ENCODE measurements around the gene GMPS. TPM values are rescaled to one million over a fixed set of nuclear protein-coding genes. Genes with fewer than 3 reads are reported as not detected.
"Not testable (repeated sequence)": the region's sequence is repeated elsewhere in the genome, so short reads cannot be mapped to it uniquely, and the experiment has no call there.

The GMPS gene
- total and polyA plus RNA-seq, 4 experiments from 2014 or later: 50.5 to 103 (median 64.1) TPM

GRCh38 chr3:155886348-155886747 is 15.9 kb downstream of the GMPS start:
- H3K27ac ChIP-seq (ENCODE audit: low read depth, low read length); H3K36me3 ChIP-seq (ENCODE audit: insufficient read depth, low read length); H3K27me3 ChIP-seq (ENCODE audit: insufficient read depth, low read length); H3K9me3 Mint-ChIP-seq; H3K27me3 Mint-ChIP-seq; H3K36me3 Mint-ChIP-seq; H3K9me3 ChIP-seq (ENCODE audit: control insufficient read depth in 1 of 2, low read length in 2 of 2); intact Hi-C loops (cut with micrococcal nuclease); DNase-seq; H3K4me3 ChIP-seq (ENCODE audit: low read length in 2 of 2); H3K4me3 Mint-ChIP-seq: not testable (repeated sequence)
- H3K4me1 Mint-ChIP-seq: peaks cover 42 to 63% (median 47%) of the 10 kb centered on the region in 4 donors
- peaks cover 20% of the 10 kb centered on the region for H3K4me1 ChIP-seq (ENCODE audit: insufficient read depth, low read length)
- CTCF ChIA-PET (ENCODE audit: partially characterized antibody): interaction anchor here (2.6 kb wide), 1 partner anchor 80 kb away, joined by 14 read pairs; the partner anchor contains the start of gene C3orf33
- H3K27ac Mint-ChIP-seq: peak overlapping the region in 1 of 7 donors; percentile 29
- POLR2A ChIA-PET (ENCODE audit: partially characterized antibody): interaction anchor here (0.7 kb wide), 1 partner anchor 16 kb away, joined by 3 read pairs; the partner anchor contains the start of gene GMPS

DNA sequence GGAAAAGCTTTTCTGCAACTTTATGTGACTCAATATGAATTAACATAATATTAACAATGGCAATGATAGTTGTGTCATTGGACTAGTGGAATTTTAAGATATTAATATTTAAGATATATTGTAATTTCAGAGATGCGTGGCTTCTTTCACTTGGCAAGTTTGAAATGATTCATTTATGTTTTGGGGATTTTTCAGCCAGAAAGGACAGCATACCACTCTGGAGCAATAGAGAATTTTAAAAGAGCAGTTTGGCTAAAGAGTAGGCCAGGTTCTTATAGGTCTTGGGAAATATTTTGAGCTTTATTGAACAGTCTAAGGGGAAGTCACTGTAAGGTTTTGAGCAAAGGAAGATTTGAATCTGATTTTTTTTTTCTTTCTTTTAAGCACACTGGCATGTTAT is 16.5 kb downstream of the GMPS start:
- H3K36me3 Mint-ChIP-seq: peaks cover 0 to 1% of the 10 kb centered on the region in 2 donors
- no peak overlapping the region for H3K4me3 Mint-ChIP-seq
- intact Hi-C loops (cut with micrococcal nuclease): no loop called here
- H3K27me3 ChIP-seq (ENCODE audit: insufficient read depth, low read length): no peaks in the 10 kb centered on the region
- H3K27me3 Mint-ChIP-seq: no peaks in the 10 kb centered on the region
- peaks cover 21% of the 10 kb centered on the region for H3K4me1 ChIP-seq (ENCODE audit: insufficient read depth, low read length)
- H3K4me1 Mint-ChIP-seq: peaks cover 37 to 58% (median 45%) of the 10 kb centered on the region in 4 donors
- ChIA-PET CTCF (ENCODE audit: partially characterized antibody) (interaction anchor here (2.6 kb wide), 1 partner anchor 81 kb away, joined by 14 read pairs; the partner anchor contains the start of gene C3orf33), POLR2A (ENCODE audit: partially characterized antibody) (interaction anchor here (0.7 kb wide), 1 partner anchor 17 kb away, joined by 3 read pairs; the partner anchor contains the start of gene GMPS)
- no peak overlapping the region for H3K4me3 ChIP-seq (ENCODE audit: low read length in 2 of 2)
- no peak overlapping the region for H3K27ac ChIP-seq (ENCODE audit: low read depth, low read length)
- DNase-seq: no peak
- H3K36me3 ChIP-seq (ENCODE audit: insufficient read depth, low read length): no peaks in the 10 kb centered on the region
- no peaks in the 10 kb centered on the region for H3K9me3 Mint-ChIP-seq
- no peak overlapping the region for H3K27ac Mint-ChIP-seq
- H3K9me3 ChIP-seq (ENCODE audit: control insufficient read depth in 1 of 2, low read length in 2 of 2): no peaks in the 10 kb centered on the region

- no peaks in the 10 kb centered on the region for H3K27me3 Mint-ChIP-seq
- H3K4me3 Mint-ChIP-seq: peak overlapping the region in 1 of 8 donors; percentile 41
Measured at GRCh38 chr3:155889212-155889611, 18.8 kb downstream of the GMPS start.

DNA sequence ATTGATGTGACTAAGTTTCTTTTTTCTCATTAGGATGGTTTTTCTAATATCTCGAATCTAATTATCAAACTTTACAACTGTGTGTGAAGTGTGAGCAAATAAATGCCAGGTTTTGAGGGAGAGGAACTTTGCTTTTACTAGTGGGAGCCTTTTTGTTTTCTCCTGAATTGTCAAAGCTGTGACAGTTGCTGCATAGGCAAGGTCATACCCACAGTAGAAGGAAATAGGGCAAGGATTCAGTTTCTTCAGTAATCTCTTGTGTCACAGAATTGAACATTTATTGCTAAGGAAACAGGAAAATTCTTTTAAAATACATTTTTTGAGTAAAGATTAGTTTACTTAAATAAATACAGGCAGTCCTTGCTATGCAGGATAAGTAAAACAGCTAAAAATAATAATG is 19.5 kb downstream of the GMPS start:
- ChIA-PET CTCF (ENCODE audit: partially characterized antibody) (interaction anchor here (1.2 kb wide), 1 partner anchor 84 kb away, joined by 3 read pairs; the partner anchor contains the start of gene C3orf33), POLR2A (ENCODE audit: partially characterized antibody) (no interaction called here)
- Histone ChIP-seq H3K27ac (ENCODE audit: low read depth, low read length) (no peak overlapping the region), H3K4me1 (ENCODE audit: insufficient read depth, low read length) (peaks cover 21% of the 10 kb centered on the region), H3K4me3 (ENCODE audit: low read length in 2 of 2) (no peak overlapping the region), H3K27me3 (ENCODE audit: insufficient read depth, low read length) (no peaks in the 10 kb centered on the region), H3K9me3 (ENCODE audit: control insufficient read depth in 1 of 2, low read length in 2 of 2) (no peaks in the 10 kb centered on the region), H3K36me3 (ENCODE audit: insufficient read depth, low read length) (no peaks in the 10 kb centered on the region)
- H3K27ac Mint-ChIP-seq: peak overlapping the region in 2 of 7 donors; percentile 4 to 72
- peaks cover 28 to 41% (median 36%) of the 10 kb centered on the region in 4 donors for H3K4me1 Mint-ChIP-seq
- H3K4me3 Mint-ChIP-seq: peak overlapping the region in 1 of 8 donors; percentile 22
- no peak for DNase-seq
- no peaks in the 10 kb centered on the region for H3K9me3 Mint-ChIP-seq
- intact Hi-C loops (cut with micrococcal nuclease): no loop called here
- no peaks in the 10 kb centered on the region for H3K27me3 Mint-ChIP-seq
- peaks cover 13 to 18% of the 10 kb centered on the region in 2 donors for H3K36me3 Mint-ChIP-seq

More at GRCh38 chr3:155889212-155889611, 18.8 kb downstream of the GMPS start:
- Histone ChIP-seq H3K4me3 (ENCODE audit: low read length in 2 of 2) (no peak overlapping the region), H3K36me3 (ENCODE audit: insufficient read depth, low read length) (no peaks in the 10 kb centered on the region), H3K9me3 (ENCODE audit: control insufficient read depth in 1 of 2, low read length in 2 of 2) (no peaks in the 10 kb centered on the region), H3K4me1 (ENCODE audit: insufficient read depth, low read length) (peaks cover 21% of the 10 kb centered on the region), H3K27me3 (ENCODE audit: insufficient read depth, low read length) (no peaks in the 10 kb centered on the region), H3K27ac (ENCODE audit: low read depth, low read length) (no peak overlapping the region)
- Mint-ChIP-seq H3K4me1 (peaks cover 33 to 47% (median 41%) of the 10 kb centered on the region in 4 donors), H3K36me3 (peaks cover 8 to 13% of the 10 kb centered on the region in 2 donors), H3K27ac (peak overlapping the region in 5 of 7 donors; percentile 0 to 77 (median 39)), H3K9me3 (no peaks in the 10 kb centered on the region)
- no peak for DNase-seq
- POLR2A ChIA-PET (ENCODE audit: partially characterized antibody): no interaction called here
- CTCF ChIA-PET (ENCODE audit: partially characterized antibody): interaction anchor here (1.8 kb wide), 1 partner anchor 83 kb away, joined by 7 read pairs; the partner anchor contains the start of gene C3orf33
- intact Hi-C loops (cut with micrococcal nuclease): no loop called here

- no peak overlapping the region for H3K27ac ChIP-seq (ENCODE audit: low read depth, low read length)
Measured at GRCh38 chr3:155890671-155891190, 20.3 kb downstream of the GMPS start.

GRCh38 chr3:155891321-155891720 is 20.9 kb downstream of the GMPS start:
- Mint-ChIP-seq H3K4me1 (peaks cover 27 to 41% (median 32%) of the 10 kb centered on the region in 4 donors), H3K4me3 (no peak overlapping the region), H3K36me3 (peaks cover 21 to 28% of the 10 kb centered on the region in 2 donors), H3K27me3 (no peaks in the 10 kb centered on the region), H3K9me3 (no peaks in the 10 kb centered on the region), H3K27ac (no peak overlapping the region)
- H3K4me1 ChIP-seq (ENCODE audit: insufficient read depth, low read length): peaks cover 21% of the 10 kb centered on the region
- H3K27ac ChIP-seq (ENCODE audit: low read depth, low read length): no peak overlapping the region
- intact Hi-C loops (cut with micrococcal nuclease): no loop called here
- no peaks in the 10 kb centered on the region for H3K27me3 ChIP-seq (ENCODE audit: insufficient read depth, low read length)
- DNase-seq: no peak
- H3K4me3 ChIP-seq (ENCODE audit: low read length in 2 of 2): no peak overlapping the region
- H3K36me3 ChIP-seq (ENCODE audit: insufficient read depth, low read length): no peaks in the 10 kb centered on the region
- POLR2A ChIA-PET (ENCODE audit: partially characterized antibody): no interaction called here
- H3K9me3 ChIP-seq (ENCODE audit: control insufficient read depth in 1 of 2, low read length in 2 of 2): no peaks in the 10 kb centered on the region
- CTCF ChIA-PET (ENCODE audit: partially characterized antibody): no interaction called here

More at GRCh38 chr3:155890671-155891190, 20.3 kb downstream of the GMPS start:
- Mint-ChIP-seq H3K9me3 (no peaks in the 10 kb centered on the region), H3K36me3 (peaks cover 18 to 23% of the 10 kb centered on the region in 2 donors), H3K27ac (no peak overlapping the region), H3K27me3 (no peaks in the 10 kb centered on the region), H3K4me3 (no peak overlapping the region), H3K4me1 (peaks cover 27 to 41% (median 35%) of the 10 kb centered on the region in 4 donors)
- no peaks in the 10 kb centered on the region for H3K36me3 ChIP-seq (ENCODE audit: insufficient read depth, low read length)
- POLR2A ChIA-PET (ENCODE audit: partially characterized antibody): no interaction called here
- no peak overlapping the region for H3K4me3 ChIP-seq (ENCODE audit: low read length in 2 of 2)
- intact Hi-C loops (cut with micrococcal nuclease): no loop called here
- H3K27me3 ChIP-seq (ENCODE audit: insufficient read depth, low read length): no peaks in the 10 kb centered on the region
- peaks cover 21% of the 10 kb centered on the region for H3K4me1 ChIP-seq (ENCODE audit: insufficient read depth, low read length)
- no peak for DNase-seq
- CTCF ChIA-PET (ENCODE audit: partially characterized antibody): interaction anchor here (1.2 kb wide), 1 partner anchor 84 kb away, joined by 3 read pairs; the partner anchor contains the start of gene C3orf33
- no peaks in the 10 kb centered on the region for H3K9me3 ChIP-seq (ENCODE audit: control insufficient read depth in 1 of 2, low read length in 2 of 2)

DNA sequence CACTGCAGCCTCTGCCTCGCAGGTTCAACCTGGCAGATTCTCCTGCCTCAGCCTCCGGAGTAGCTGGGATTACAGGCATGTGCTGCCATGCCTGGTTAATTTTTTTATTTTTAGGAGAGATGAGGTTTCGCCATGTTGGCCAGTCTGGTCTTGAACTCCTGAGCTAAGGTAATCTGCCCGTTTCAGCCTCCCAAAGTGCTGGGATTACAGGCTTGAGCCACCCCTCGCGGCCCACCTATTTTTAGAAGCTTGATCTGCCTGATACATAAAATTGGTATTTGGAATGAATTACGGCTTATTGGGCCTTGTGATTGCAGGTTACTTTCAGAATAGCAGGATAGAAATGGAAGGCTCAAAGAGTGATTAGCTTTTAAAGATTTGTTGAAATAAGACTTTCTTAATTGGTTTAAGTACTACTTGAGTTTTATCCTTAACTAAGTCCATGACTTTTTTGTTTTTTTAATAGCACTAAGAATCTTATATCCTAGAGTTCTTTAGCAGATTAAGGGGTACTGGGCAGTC is 25.0 kb downstream of the GMPS start:
- Mint-ChIP-seq H3K9me3 (no peaks in the 10 kb centered on the region), H3K36me3 (peaks cover 42 to 57% of the 10 kb centered on the region in 2 donors), H3K4me3 (no peak overlapping the region), H3K27me3 (no peaks in the 10 kb centered on the region), H3K4me1 (peaks cover 7 to 11% (median 8%) of the 10 kb centered on the region in 4 donors), H3K27ac (peak overlapping the region in 1 of 7 donors; percentile 12)
- intact Hi-C loops (cut with micrococcal nuclease): no loop called here
- no peak overlapping the region for H3K4me3 ChIP-seq (ENCODE audit: low read length in 2 of 2)
- peaks cover 11% of the 10 kb centered on the region for H3K36me3 ChIP-seq (ENCODE audit: insufficient read depth, low read length)
- no peak for DNase-seq
- no peak overlapping the region for H3K27ac ChIP-seq (ENCODE audit: low read depth, low read length)
- ChIA-PET POLR2A (ENCODE audit: partially characterized antibody) (interaction anchor here (1.2 kb wide), 1 partner anchor 25 kb away, joined by 4 read pairs; the partner anchor contains the start of gene GMPS), CTCF (ENCODE audit: partially characterized antibody) (interaction anchor here (0.9 to 3.9 kb wide), 2 partner anchors 49 to 89 kb away, joined by 3 to 28 read pairs; partner anchors contain the start of gene C3orf33)
- peaks cover 10% of the 10 kb centered on the region for H3K4me1 ChIP-seq (ENCODE audit: insufficient read depth, low read length)
- H3K27me3 ChIP-seq (ENCODE audit: insufficient read depth, low read length): no peaks in the 10 kb centered on the region
- H3K9me3 ChIP-seq (ENCODE audit: control insufficient read depth in 1 of 2, low read length in 2 of 2): no peaks in the 10 kb centered on the region
